Cerebellar nuclear complex (tissue), 1 donor: ENCODE data around the gene LHX8.

Experiments used
- DNase-seq, 2 experiments: peaks; one replicate each; lab custom pipeline; 2025; lab: John Stamatoyannopoulos, UW

The LHX8 gene

DNA sequence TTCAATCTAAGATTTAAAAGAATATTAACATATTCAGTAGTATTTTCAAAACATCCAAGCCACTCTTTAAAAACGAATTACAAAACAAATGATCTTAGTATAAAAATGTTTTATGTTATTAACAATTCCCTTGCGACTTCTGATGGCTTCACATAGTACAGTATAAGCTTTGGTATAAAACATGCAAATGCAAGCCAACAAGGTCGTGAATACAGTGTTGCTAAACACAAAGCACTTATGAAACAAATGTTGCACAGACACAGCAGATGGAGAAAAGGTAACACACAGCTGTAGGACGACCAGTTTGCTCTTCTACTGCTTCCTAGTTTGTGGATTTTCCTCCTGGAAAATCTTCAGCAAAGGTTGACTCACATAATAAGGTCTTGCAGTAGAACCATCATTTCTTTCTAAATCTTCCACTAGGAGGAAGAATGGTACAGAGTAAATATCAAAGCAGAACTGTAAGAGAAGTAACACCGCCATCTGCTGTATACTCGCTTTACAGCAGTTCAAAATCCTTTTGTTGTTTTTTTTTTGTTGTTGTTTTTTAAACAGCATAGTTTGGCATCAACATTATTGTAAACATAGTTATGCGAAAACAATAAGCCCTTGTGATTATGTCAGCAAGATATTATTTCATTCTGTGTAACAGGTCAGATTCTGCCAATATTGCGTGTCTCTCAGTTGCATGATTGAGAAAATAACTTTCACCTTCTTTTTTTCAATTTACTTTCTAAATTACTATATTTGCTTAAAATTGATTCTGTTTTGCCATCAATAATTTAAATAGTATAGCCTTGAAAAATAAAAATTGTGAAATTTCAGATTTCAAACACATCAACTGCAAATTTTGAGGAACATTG is 69.5 kb downstream of the LHX8 start:
- DNase-seq, result no peak

DNA sequence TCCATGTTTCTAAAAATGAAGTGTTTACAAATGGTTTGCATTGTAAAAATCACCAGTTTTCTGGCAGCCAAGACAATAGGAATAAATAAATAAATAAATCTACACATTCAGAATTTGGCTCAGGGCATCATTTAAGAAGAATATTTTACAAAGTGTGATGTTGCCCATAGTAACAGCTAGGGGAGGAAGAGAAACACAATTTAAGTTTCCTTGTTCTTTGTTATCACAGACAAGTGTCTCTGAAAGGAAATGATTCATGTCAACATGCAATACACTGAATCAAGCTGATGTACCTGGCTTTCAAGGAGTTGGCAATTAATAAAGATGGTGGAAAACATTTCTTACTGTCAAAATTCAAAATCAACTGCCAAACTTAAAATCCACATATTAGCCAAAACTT is 74.7 kb downstream of the LHX8 start:
- no peak for DNase-seq
